HG03520 (cell line): Measurements from ENCODE around the gene CLEC18A.
"Not testable (repeated sequence)": the region's sequence is repeated elsewhere in the genome, so short reads cannot be mapped to it uniquely, and the experiment has no call there.

Experiments
- ATAC-seq: cut with Tn5 transposase; IDR thresholded peaks from one replicate; pipeline ENCODE4 v1.9.1; 2021; ENCODE audit warnings: mild to moderate bottlenecking, moderate library complexity; ENCODE audit not compliant: unreplicated experiment

Gene CLEC18A

GRCh38 chr16:69929480-69929879, 21.7 kb upstream of the CLEC18A start:
- ATAC-seq, result no peak

- no peak for ATAC-seq
Observed at GRCh38 chr16:69930117-69930776, 20.9 kb upstream of the CLEC18A start.

- no peak for ATAC-seq
Observed at GRCh38 chr16:69931631-69932030, 19.5 kb upstream of the CLEC18A start.

- ATAC-seq, result no peak
Observed at GRCh38 chr16:69932228-69932627, 18.9 kb upstream of the CLEC18A start.

- ATAC-seq, result no peak
Observed at GRCh38 chr16:69932691-69933392, 18.3 kb upstream of the CLEC18A start.

GRCh38 chr16:69934044-69934443, 17.1 kb upstream of the CLEC18A start:
- no peak for ATAC-seq

GRCh38 chr16:69934751-69935150, 16.4 kb upstream of the CLEC18A start:
- ATAC-seq, result no peak

GRCh38 chr16:69935278-69935711, 15.8 kb upstream of the CLEC18A start:
- no peak for ATAC-seq

GRCh38 chr16:69935740-69936139, 15.4 kb upstream of the CLEC18A start:
- ATAC-seq, result no peak

- ATAC-seq, result no peak
Observed at GRCh38 chr16:69936252-69936651, 14.9 kb upstream of the CLEC18A start.

- ATAC-seq, result no peak
Observed at GRCh38 chr16:69936751-69937211, 14.4 kb upstream of the CLEC18A start.

GRCh38 chr16:69937465-69937951, 13.6 kb upstream of the CLEC18A start:
- no peak for ATAC-seq

GRCh38 chr16:69938981-69939820, 11.9 kb upstream of the CLEC18A start:
- ATAC-seq, result no peak

GRCh38 chr16:69939821-69940585, 11.1 kb upstream of the CLEC18A start:
- ATAC-seq, result no peak

- ATAC-seq, result no peak
Observed at GRCh38 chr16:69940676-69941075, 10.5 kb upstream of the CLEC18A start.

- ATAC-seq, result no peak
Observed at GRCh38 chr16:69941251-69942098, 9.7 kb upstream of the CLEC18A start.

- no peak for ATAC-seq
Observed at GRCh38 chr16:69942099-69942491, 9.0 kb upstream of the CLEC18A start.

GRCh38 chr16:69942627-69943170, 8.4 kb upstream of the CLEC18A start:
- no peak for ATAC-seq

- ATAC-seq, result not testable (repeated sequence)
Observed at GRCh38 chr16:69943241-69944036, 7.7 kb upstream of the CLEC18A start.
